Liver (tissue), 9 donors: Measurements from ENCODE around the gene TCF7L1. TPM values are rescaled to one million over a fixed set of nuclear protein-coding genes. Genes with fewer than 3 reads are reported as not detected.
A peak's percentile ranks its signal among the peaks of the same experiment; 100 is the strongest.

Experiments used
- DNase-seq: peaks from one replicate; pipeline ENCODE4 v3.0.0-alpha.2; 2017; ENCODE audit warnings: low spot score
- H3K27ac ChIP-seq, 2 donors: one replicate each; pipeline ENCODE4 v1.7.0; 2013; ENCODE audit warnings: inconsistent platforms in 2 of 2, low read length in 2 of 2, control low read depth in 1 of 2, low read depth in 1 of 2, mild to moderate bottlenecking in 1 of 2
- H3K27me3 ChIP-seq, 4 donors: one replicate each; pipeline versions ENCODE4 v1.6.1 to v1.7.0; 2013; ENCODE audit warnings: low read length in 3 of 4, inconsistent platforms in 1 of 4, mild to moderate bottlenecking in 1 of 4, moderate library complexity in 1 of 4; ENCODE audit not compliant: control insufficient read depth in 4 of 4, insufficient read depth in 4 of 4
- H3K36me3 ChIP-seq, 4 donors: one replicate each; pipeline versions ENCODE4 v1.6.1 to v1.7.0; 2013; ENCODE audit warnings: low read length in 3 of 4, mild to moderate bottlenecking in 3 of 4, low read depth in 1 of 4, moderate library complexity in 1 of 4; ENCODE audit not compliant: control insufficient read depth in 4 of 4, insufficient read depth in 3 of 4
- H3K4me1 ChIP-seq, 4 donors: one replicate each; pipeline versions ENCODE4 v1.6.1 to v1.7.0; 2013; ENCODE audit warnings: low read length in 3 of 4, mild to moderate bottlenecking in 3 of 4, moderate library complexity in 1 of 4; ENCODE audit not compliant: control insufficient read depth in 4 of 4, insufficient read depth in 4 of 4
- H3K4me3 ChIP-seq, 3 donors: one replicate each; pipeline versions ENCODE4 v1.6.1 to v1.7.0; 2013; ENCODE audit warnings: low read length in 3 of 3, control low read depth in 1 of 3, low read depth in 1 of 3, mild to moderate bottlenecking in 1 of 3
- H3K9ac ChIP-seq, 2 donors: one replicate each; pipeline ENCODE4 v1.7.0; 2013; ENCODE audit warnings: low read length in 2 of 2, mild to moderate bottlenecking in 2 of 2, moderate library complexity in 2 of 2, control low read depth in 1 of 2, low read depth in 1 of 2
- H3K9me3 ChIP-seq, 4 donors: one replicate each; pipeline versions ENCODE4 v1.6.1 to v1.7.0; 2013; ENCODE audit warnings: low read length in 3 of 4; ENCODE audit not compliant: control insufficient read depth in 4 of 4
- EGR1 ChIP-seq, 2 donors: IDR thresholded peaks; 2 replicates each; pipeline ENCODE4 v1.6.1; 2016 to 2018; ENCODE audit warnings: antibody characterized with exemption in 2 of 2, low read depth in 2 of 2
- FOXA1 ChIP-seq: IDR thresholded peaks from 2 replicates; pipeline ENCODE4 v1.6.1; 2016; ENCODE audit warnings: antibody characterized with exemption
- FOXA2 ChIP-seq: IDR thresholded peaks from 2 replicates; pipeline ENCODE4 v1.6.1; 2016; ENCODE audit warnings: antibody characterized with exemption
- GABPA ChIP-seq, 2 donors: IDR thresholded peaks in 1 of 2; conservative IDR thresholded peaks in 1 of 2; 2 replicates each; pipeline ENCODE4 v1.6.1; 2016; ENCODE audit warnings: antibody characterized with exemption in 2 of 2, mild to moderate bottlenecking in 1 of 2, moderate library complexity in 1 of 2
- HNF4A ChIP-seq, 2 donors: conservative IDR thresholded peaks; 2 replicates each; pipeline ENCODE4 v1.6.1; 2016; ENCODE audit warnings: antibody characterized with exemption in 2 of 2, mild to moderate bottlenecking in 2 of 2
- HNF4G ChIP-seq: IDR thresholded peaks from 2 replicates; pipeline ENCODE4 v1.6.1; 2016; ENCODE audit warnings: antibody characterized with exemption
- JUND ChIP-seq, 2 donors: IDR thresholded peaks; 2 replicates each; pipeline ENCODE4 v1.6.1; 2016; ENCODE audit warnings: antibody characterized with exemption in 2 of 2
- MAX ChIP-seq: IDR thresholded peaks from 2 replicates; pipeline ENCODE4 v1.6.1; 2016; ENCODE audit warnings: antibody characterized with exemption
- NR2F2 ChIP-seq: IDR thresholded peaks from 2 replicates; pipeline ENCODE4 v1.6.1; 2016; ENCODE audit warnings: antibody characterized with exemption
- RAD21 ChIP-seq, 2 donors: IDR thresholded peaks; 2 replicates each; pipeline ENCODE4 v1.6.1; 2016; ENCODE audit warnings: antibody characterized with exemption in 2 of 2, mild to moderate bottlenecking in 2 of 2
- RXRA ChIP-seq, 2 donors: IDR thresholded peaks; 2 replicates each; pipeline ENCODE4 v1.6.1; 2017 to 2018; ENCODE audit warnings: antibody characterized with exemption in 2 of 2, mild to moderate bottlenecking in 1 of 2
- SP1 ChIP-seq: IDR thresholded peaks from 2 replicates; pipeline ENCODE4 v1.6.1; 2018; ENCODE audit warnings: antibody characterized with exemption, mild to moderate bottlenecking
- TAF1 ChIP-seq: conservative IDR thresholded peaks from 2 replicates; pipeline ENCODE4 v1.6.1; 2016; ENCODE audit warnings: antibody characterized with exemption, mild to moderate bottlenecking
- YY1 ChIP-seq: IDR thresholded peaks from 2 replicates; pipeline ENCODE4 v1.6.1; 2016; ENCODE audit warnings: antibody characterized with exemption, mild to moderate bottlenecking
- ZBTB33 ChIP-seq: IDR thresholded peaks from 2 replicates; pipeline ENCODE4 v1.6.1; 2016; ENCODE audit warnings: antibody characterized with exemption
- WGBS: extraction: QIAGEN DNeasy Blood & Tissue Kit; methylation state at CpG from one replicate; pipeline ENCODE4 v1.1.7; 2013; 5-methylcytosine and 5-hydroxymethylcytosine counted together
- polyA plus RNA-seq, 2 donors: library from polyadenylated mRNA; stranded (reverse) in 1 of 2; unstranded in 1 of 2; fragments of 200-250 nt in 1 of 2; fragments of >200 nt in 1 of 2; fragmentation: Nextera tagmentation in 1 of 2; extraction: Ambion mirVana in 1 of 2; gene quantifications; one replicate each; pipeline versions ENCODE4 v1.2.1 to v1.2.3, GENCODE V29; 2013 to 2015
- total RNA-seq, 2 donors: library from RNA; depleted of rRNA; stranded (reverse); fragments of >200 nt; gene quantifications; one replicate each; pipeline ENCODE4 v1.2.3, GENCODE V29; 2014
- TF ChIP-seq, protein P1 (sequence below): IDR thresholded peaks from 2 replicates; pipeline ENCODE4 v1.6.1; 2016; ENCODE audit warnings: antibody characterized with exemption
- TF ChIP-seq, protein P2 (sequence below): IDR thresholded peaks from 2 replicates; pipeline ENCODE4 v1.6.1; 2016; ENCODE audit warnings: antibody characterized with exemption, mild to moderate bottlenecking
- TF ChIP-seq, protein P3 (sequence below): fragments of 150-350 bp; IDR thresholded peaks from 2 replicates; pipeline ENCODE4 v1.5.1; 2017; ENCODE audit warnings: improper control_type of control experiment, low read depth, low read length; ENCODE audit not compliant: missing input control
- donor health status: healthy.
- donor health status: healthy.
- donor health status: healthy.
- donor health status: healthy.
- donor health status: healthy.

TCF7L1 gene
- total and polyA plus RNA-seq, 4 donors: 1.6 to 6.0 (median 4.8) TPM

- 40% methylated on average over 2 of the region's 2 CpGs for WGBS
- no peak for DNase-seq
- no peak overlapping the region for H3K27ac ChIP-seq
These were observed 18.4 kb upstream of the TCF7L1 start for GRCh38 chr2:85114586-85115330.

More at GRCh38 chr2:85114586-85115330, 18.4 kb upstream of the TCF7L1 start:
- Histone ChIP-seq H3K4me1 (peaks cover 0 to 28% (median 15%) of the 10 kb centered on the region in 4 donors), H3K36me3 (no peaks in the 10 kb centered on the region), H3K27me3 (no peaks in the 10 kb centered on the region), H3K9ac (no peak overlapping the region), H3K4me3 (no peak overlapping the region), H3K9me3 (no peaks in the 10 kb centered on the region)
- TF ChIP-seq, protein P1, sequence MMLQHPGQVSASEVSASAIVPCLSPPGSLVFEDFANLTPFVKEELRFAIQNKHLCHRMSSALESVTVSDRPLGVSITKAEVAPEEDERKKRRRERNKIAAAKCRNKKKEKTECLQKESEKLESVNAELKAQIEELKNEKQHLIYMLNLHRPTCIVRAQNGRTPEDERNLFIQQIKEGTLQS: no peak
- no peak for TF ChIP-seq JUND (IDR thresholded peaks at IDR 0.05)
- TF ChIP-seq GABPA (IDR thresholded peaks at IDR 0.05 in 1 of 2, conservative IDR thresholded peaks at IDR 0.05 in 1 of 2): no peak
- TF ChIP-seq EGR1 (IDR thresholded peaks at IDR 0.05; ENCODE audit: low read depth in 2 of 2): no peak
- no peak for TF ChIP-seq MAX
- TF ChIP-seq, protein P2, sequence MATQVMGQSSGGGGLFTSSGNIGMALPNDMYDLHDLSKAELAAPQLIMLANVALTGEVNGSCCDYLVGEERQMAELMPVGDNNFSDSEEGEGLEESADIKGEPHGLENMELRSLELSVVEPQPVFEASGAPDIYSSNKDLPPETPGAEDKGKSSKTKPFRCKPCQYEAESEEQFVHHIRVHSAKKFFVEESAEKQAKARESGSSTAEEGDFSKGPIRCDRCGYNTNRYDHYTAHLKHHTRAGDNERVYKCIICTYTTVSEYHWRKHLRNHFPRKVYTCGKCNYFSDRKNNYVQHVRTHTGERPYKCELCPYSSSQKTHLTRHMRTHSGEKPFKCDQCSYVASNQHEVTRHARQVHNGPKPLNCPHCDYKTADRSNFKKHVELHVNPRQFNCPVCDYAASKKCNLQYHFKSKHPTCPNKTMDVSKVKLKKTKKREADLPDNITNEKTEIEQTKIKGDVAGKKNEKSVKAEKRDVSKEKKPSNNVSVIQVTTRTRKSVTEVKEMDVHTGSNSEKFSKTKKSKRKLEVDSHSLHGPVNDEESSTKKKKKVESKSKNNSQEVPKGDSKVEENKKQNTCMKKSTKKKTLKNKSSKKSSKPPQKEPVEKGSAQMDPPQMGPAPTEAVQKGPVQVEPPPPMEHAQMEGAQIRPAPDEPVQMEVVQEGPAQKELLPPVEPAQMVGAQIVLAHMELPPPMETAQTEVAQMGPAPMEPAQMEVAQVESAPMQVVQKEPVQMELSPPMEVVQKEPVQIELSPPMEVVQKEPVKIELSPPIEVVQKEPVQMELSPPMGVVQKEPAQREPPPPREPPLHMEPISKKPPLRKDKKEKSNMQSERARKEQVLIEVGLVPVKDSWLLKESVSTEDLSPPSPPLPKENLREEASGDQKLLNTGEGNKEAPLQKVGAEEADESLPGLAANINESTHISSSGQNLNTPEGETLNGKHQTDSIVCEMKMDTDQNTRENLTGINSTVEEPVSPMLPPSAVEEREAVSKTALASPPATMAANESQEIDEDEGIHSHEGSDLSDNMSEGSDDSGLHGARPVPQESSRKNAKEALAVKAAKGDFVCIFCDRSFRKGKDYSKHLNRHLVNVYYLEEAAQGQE: no peak
- peak; percentile 70 to 83 for TF ChIP-seq HNF4A (conservative IDR thresholded peaks at IDR 0.05)
- no peak for TF ChIP-seq TAF1
- no peak for TF ChIP-seq ZBTB33
- peak; percentile 33 for TF ChIP-seq YY1
- TF ChIP-seq SP1: peak; percentile 46
- TF ChIP-seq, protein P3, sequence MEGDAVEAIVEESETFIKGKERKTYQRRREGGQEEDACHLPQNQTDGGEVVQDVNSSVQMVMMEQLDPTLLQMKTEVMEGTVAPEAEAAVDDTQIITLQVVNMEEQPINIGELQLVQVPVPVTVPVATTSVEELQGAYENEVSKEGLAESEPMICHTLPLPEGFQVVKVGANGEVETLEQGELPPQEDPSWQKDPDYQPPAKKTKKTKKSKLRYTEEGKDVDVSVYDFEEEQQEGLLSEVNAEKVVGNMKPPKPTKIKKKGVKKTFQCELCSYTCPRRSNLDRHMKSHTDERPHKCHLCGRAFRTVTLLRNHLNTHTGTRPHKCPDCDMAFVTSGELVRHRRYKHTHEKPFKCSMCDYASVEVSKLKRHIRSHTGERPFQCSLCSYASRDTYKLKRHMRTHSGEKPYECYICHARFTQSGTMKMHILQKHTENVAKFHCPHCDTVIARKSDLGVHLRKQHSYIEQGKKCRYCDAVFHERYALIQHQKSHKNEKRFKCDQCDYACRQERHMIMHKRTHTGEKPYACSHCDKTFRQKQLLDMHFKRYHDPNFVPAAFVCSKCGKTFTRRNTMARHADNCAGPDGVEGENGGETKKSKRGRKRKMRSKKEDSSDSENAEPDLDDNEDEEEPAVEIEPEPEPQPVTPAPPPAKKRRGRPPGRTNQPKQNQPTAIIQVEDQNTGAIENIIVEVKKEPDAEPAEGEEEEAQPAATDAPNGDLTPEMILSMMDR: no peak
- no peak for TF ChIP-seq FOXA1
- TF ChIP-seq RAD21 (IDR thresholded peaks at IDR 0.05): peak in 1 of 2 donors; percentile 37
- TF ChIP-seq NR2F2: no peak
- peak; percentile 13 for TF ChIP-seq FOXA2
- peak; percentile 44 to 45 for TF ChIP-seq RXRA (IDR thresholded peaks at IDR 0.05)
- TF ChIP-seq HNF4G: peak; percentile 50
